ENCODE results near the gene MICALL1.

Gene MICALL1

GRCh38 chr22:37892566-37893335, 13.3 kb upstream of the MICALL1 start:
- Histone ChIP-seq H3K27ac (ENCODE audit: low read depth, low read length, poor library complexity, severe bottlenecking) (no peak overlapping the region), H3K36me3 (ENCODE audit: insufficient read depth, low read length) (peaks cover 39% of the 10 kb centered on the region), H3K9me3 (ENCODE audit: low read length) (no peaks in the 10 kb centered on the region), H3K79me2 (ENCODE audit: insufficient read depth, low read length) (no peaks in the 10 kb centered on the region), H3F3A (ENCODE audit: insufficient read depth, low read length) (no peaks in the 10 kb centered on the region), H4K20me1 (ENCODE audit: insufficient read depth, low read length) (no peaks in the 10 kb centered on the region), H3K9me2 (ENCODE audit: low read depth, low read length) (no peaks in the 10 kb centered on the region), H3K9ac (ENCODE audit: low read length) (no peak overlapping the region), H3K27me3 (ENCODE audit: insufficient read depth, low read length) (no peaks in the 10 kb centered on the region), H3K4me1 (ENCODE audit: insufficient read depth, low read length, severe bottlenecking) (peaks cover 9% of the 10 kb centered on the region), H3K4me3 (ENCODE audit: low read depth, low read length, poor library complexity, severe bottlenecking) (no peak overlapping the region), H2AFZ (ENCODE audit: low read length) (no peak overlapping the region), H3K4me2 (ENCODE audit: low read length) (no peak overlapping the region)
- no peak for TF ChIP-seq EZH2 (IDR thresholded peaks at IDR 0.05; ENCODE audit: borderline replicate concordance, low read length)
- TF ChIP-seq, protein P1, sequence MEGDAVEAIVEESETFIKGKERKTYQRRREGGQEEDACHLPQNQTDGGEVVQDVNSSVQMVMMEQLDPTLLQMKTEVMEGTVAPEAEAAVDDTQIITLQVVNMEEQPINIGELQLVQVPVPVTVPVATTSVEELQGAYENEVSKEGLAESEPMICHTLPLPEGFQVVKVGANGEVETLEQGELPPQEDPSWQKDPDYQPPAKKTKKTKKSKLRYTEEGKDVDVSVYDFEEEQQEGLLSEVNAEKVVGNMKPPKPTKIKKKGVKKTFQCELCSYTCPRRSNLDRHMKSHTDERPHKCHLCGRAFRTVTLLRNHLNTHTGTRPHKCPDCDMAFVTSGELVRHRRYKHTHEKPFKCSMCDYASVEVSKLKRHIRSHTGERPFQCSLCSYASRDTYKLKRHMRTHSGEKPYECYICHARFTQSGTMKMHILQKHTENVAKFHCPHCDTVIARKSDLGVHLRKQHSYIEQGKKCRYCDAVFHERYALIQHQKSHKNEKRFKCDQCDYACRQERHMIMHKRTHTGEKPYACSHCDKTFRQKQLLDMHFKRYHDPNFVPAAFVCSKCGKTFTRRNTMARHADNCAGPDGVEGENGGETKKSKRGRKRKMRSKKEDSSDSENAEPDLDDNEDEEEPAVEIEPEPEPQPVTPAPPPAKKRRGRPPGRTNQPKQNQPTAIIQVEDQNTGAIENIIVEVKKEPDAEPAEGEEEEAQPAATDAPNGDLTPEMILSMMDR (IDR thresholded peaks at IDR 0.05; ENCODE audit: low read length) = no peak

DNA sequence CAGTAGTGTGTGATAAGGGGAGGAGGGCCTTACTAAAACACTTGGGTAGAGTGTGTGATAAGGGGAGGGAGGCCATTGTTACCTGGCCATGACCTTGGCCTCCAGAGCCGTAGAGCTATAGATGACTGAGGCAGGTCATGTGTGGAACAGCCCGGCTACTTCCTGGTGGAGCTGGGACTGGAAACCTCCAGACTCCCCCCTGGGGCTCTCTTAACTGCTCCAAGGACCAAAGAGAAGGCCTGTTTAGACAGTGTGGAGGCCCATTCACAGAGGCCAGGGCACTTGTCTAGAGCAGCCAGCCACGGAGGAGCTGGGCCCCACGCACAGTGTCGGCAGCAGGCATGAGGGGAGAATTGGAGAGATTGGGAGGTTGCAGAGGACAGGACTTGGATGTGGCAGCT, 12.5 kb upstream of the MICALL1 start:
- no peaks in the 10 kb centered on the region for H3F3A ChIP-seq (ENCODE audit: insufficient read depth, low read length)
- no peaks in the 10 kb centered on the region for H3K9me2 ChIP-seq (ENCODE audit: low read depth, low read length)
- no peaks in the 10 kb centered on the region for H3K9me3 ChIP-seq (ENCODE audit: low read length)
- H3K27ac ChIP-seq (ENCODE audit: low read depth, low read length, poor library complexity, severe bottlenecking) = no peak overlapping the region
- no peak overlapping the region for H3K4me3 ChIP-seq (ENCODE audit: low read depth, low read length, poor library complexity, severe bottlenecking)
- no peak for TF ChIP-seq EZH2 (IDR thresholded peaks at IDR 0.05; ENCODE audit: borderline replicate concordance, low read length)
- TF ChIP-seq, protein P1 (IDR thresholded peaks at IDR 0.05; ENCODE audit: low read length) = no peak
- no peak overlapping the region for H3K9ac ChIP-seq (ENCODE audit: low read length)
- no peak overlapping the region for H3K4me2 ChIP-seq (ENCODE audit: low read length)
- no peaks in the 10 kb centered on the region for H3K79me2 ChIP-seq (ENCODE audit: insufficient read depth, low read length)
- H3K4me1 ChIP-seq (ENCODE audit: insufficient read depth, low read length, severe bottlenecking) = peaks cover 9% of the 10 kb centered on the region
- H3K27me3 ChIP-seq (ENCODE audit: insufficient read depth, low read length) = no peaks in the 10 kb centered on the region
- H2AFZ ChIP-seq (ENCODE audit: low read length) = no peak overlapping the region
- H3K36me3 ChIP-seq (ENCODE audit: insufficient read depth, low read length) = peaks cover 31% of the 10 kb centered on the region
- H4K20me1 ChIP-seq (ENCODE audit: insufficient read depth, low read length) = no peaks in the 10 kb centered on the region

DNA sequence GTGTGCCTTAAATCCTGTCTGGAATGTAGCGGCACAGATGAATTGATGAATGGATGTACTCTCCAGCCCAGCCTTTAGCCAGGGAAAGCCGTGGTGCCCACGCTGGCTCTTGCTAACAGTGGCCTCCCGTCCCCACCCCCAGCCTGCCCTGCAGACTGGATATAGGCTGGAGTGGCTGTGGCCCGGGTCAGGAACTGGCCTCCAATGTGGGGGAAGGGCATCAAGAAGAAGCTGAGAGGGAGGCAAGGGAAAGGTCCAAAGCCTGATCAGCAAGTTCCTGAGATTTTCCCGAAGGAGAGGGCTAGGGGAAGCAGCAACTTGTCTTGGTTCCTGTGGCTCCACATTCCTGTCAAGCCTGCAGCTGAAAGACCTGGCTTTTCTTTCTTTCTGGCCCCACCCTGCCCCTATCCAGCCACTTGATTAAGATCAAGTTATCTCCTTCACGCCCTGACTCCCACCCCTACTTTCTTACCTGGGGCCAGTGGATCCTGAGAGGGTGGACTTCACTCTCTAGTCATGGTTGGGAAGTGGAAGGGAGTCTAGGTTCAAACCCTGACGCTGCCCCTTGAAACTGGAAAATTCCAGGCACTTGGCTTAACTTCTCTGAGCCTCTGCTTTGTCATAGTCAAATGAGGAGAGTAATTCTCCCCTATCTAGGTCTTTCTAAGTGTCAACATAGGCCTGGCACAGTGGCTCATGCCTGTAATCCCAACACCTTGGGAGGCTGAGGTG, 11.0 kb upstream of the MICALL1 start:
- Histone ChIP-seq H2AFZ (ENCODE audit: low read length) (no peak overlapping the region), H3K27ac (ENCODE audit: low read depth, low read length, poor library complexity, severe bottlenecking) (no peak overlapping the region)
- TF ChIP-seq, protein P1 (IDR thresholded peaks at IDR 0.05; ENCODE audit: low read length) = no peak
- TF ChIP-seq EZH2 (IDR thresholded peaks at IDR 0.05; ENCODE audit: borderline replicate concordance, low read length) = no peak

More for the DNA sequence above, 11.0 kb upstream of the MICALL1 start:
- Histone ChIP-seq H3K36me3 (ENCODE audit: insufficient read depth, low read length) (peaks cover 16% of the 10 kb centered on the region), H3K9ac (ENCODE audit: low read length) (no peak overlapping the region), H3K4me2 (ENCODE audit: low read length) (no peak overlapping the region), H4K20me1 (ENCODE audit: insufficient read depth, low read length) (no peaks in the 10 kb centered on the region), H3K4me3 (ENCODE audit: low read depth, low read length, poor library complexity, severe bottlenecking) (no peak overlapping the region), H3K9me3 (ENCODE audit: low read length) (no peaks in the 10 kb centered on the region), H3F3A (ENCODE audit: insufficient read depth, low read length) (no peaks in the 10 kb centered on the region), H3K79me2 (ENCODE audit: insufficient read depth, low read length) (no peaks in the 10 kb centered on the region), H3K9me2 (ENCODE audit: low read depth, low read length) (no peaks in the 10 kb centered on the region), H3K4me1 (ENCODE audit: insufficient read depth, low read length, severe bottlenecking) (peaks cover 9% of the 10 kb centered on the region), H3K27me3 (ENCODE audit: insufficient read depth, low read length) (no peaks in the 10 kb centered on the region)
